ENCODE data around the gene DHPS.
"Not testable (repeated sequence)": the region's sequence is repeated elsewhere in the genome, so short reads cannot be mapped to it uniquely, and the experiment has no call there.

Gene DHPS

DNA sequence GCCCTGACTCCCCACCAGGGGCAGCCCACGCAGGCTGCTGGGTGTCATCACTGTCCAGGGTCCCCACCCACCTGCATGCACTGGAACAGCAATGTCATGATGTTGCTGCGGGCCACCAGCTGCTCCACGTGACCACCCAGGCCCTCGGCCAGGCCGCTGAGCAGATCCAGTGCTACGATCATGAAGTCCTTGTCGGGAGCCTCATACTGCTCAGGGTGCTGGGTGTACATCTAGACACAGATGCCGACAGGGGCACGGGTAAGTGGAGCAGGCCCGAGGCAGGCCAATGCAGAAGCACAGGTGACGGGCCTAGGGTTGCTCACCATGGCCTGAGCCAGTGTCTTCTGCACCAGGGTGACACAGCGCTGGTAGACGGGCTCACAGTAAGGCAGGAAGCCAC is 23.5 kb upstream of the DHPS start:
- DNase-seq: no peak

DNA sequence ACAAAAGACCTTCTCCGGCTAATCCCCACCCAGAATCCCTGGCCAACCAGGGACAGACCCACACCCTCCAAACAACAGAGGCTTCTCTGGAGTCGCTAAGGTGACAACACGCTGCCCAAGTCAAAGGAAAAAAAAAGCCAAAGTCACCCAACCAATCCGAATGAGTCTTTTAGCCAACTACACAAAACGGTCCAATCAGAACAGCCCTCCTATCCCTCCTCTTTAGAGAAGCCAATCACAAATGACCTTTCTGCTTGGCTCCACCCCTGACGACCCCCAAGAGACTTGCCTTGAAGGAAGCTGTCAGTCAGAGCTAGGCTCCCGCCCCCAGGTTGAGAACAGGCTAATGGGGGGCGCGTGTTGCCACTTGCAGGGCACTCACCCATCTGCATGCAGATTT is 21.4 kb upstream of the DHPS start:
- peak; percentile 74 for DNase-seq

DNA sequence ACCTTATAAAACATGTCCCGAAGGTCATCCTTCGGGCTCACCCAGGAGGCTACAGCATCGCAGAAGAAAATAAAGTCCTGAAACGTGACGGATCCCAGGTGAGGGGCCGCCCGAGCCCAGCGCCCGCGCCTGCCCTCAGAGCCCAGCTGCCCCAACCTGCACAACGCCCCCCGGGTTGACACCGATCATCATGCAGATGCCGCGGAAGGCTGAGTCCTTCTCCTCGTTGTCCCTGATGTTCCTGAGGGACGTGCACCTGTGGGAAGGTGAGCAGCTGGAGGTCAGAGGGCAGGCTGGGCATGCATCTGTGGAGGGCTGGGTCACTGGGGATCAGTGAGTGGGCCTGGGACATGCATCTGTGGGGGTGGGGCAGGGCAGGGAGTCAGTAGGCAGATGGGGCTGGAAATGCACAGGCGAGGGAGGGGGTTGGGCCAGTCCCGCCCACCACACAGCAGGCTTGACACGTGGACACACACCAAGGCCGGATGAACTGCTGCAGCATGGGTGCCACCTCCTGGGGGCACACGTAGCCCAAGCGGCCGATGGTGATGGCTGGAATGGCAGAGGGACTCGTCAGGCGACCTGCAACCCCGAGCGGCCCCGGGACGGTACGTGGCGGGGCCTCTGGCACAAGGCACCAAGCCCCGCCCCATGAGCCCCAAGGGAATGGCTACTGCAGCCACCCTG is 20.1 kb upstream of the DHPS start:
- no peak for DNase-seq

DNA sequence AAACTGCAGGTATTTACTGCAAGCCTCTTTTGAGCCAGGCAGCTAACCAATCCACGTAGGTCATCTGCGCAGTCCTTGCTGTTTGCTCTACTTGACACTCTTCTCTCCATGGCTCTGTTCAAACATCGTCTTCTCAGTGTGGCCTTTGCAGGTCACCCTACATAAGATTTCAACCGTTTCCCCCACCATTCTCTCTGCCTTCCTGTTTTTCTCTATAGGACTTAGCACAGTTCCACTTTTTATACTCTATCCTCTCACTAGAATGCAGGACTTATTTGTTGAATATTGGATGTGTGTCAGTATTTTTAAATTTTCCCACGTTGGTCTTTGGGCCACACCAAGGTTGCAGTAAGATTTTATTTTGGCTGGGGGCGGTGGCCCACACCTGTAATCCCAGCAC is 16.5 kb upstream of the DHPS start:
- DNase-seq: no peak

DNA sequence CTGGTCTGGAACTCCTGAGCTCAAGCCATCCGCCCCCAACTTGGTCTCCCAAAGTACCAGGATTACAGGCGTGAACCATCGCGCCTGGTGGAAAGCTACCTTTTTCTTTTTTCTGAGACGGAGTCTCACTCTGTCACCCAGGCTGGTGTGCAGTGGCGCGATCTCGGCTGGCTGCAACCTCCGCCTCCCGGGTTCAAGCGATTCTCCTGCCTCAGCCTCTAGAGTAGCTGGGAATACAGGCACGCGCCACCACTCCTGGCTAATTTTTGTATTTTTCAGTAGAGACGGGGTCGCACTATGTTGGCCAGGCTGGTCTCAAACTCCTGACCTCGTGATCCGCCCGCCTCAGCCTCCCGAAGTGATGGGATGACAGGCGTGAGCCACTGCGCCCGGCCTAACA is 15.7 kb upstream of the DHPS start:
- DNase-seq: not testable (repeated sequence)

DNA sequence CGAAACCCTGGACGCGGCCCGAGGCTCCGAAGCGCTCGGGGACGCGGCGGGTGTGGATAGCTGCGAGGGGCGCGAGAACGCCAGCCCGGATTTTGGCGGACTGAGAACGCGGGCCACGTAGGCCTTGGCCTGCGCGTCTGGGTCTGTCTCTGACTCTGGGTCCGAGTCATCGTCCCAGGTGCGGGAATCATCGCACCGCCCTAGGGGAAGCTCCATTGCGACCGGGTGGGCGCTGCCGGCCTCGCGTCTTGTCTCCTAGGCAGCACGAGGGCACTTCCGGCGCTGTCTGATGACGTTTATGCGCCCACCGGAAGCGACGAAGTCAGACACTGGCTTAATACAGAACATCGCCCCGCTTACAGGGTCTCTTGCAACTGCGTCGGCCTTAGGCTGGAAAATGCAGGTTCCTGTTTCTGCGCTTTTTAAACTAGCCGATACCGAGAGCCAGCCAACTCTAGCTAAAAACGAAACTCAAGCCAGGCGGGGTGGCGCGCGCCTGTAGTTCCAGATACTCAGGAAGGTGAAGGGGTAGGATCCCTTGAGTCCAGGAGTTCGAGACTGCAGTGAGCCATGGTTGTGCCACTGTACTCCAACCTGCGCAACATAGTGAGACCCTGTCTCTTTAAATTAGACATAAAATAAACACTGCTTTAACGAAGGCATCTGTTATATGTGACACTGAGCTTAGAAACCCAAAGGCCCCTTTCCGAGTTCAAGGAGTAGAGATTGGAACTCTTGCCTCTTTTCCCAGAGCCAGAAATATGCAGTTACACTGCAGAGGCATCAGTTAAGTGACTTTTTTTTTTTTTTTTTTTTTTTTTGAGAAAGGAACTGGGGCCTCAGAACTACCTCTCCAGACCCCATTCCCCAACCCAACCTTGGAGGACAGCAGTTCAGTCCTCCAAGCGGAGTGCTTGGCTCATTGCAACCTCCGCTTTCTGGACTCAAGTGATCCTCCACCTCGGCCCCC is 15.0 kb upstream of the DHPS start, which contains the start of gene FBXW9:
TSS of gene FBXW9 (minus strand) at position 266 of the 970 bp plus-strand sequence. CDS start at position 216, 50 bp downstream.
- DNase-seq: peak; percentile 92

DNA sequence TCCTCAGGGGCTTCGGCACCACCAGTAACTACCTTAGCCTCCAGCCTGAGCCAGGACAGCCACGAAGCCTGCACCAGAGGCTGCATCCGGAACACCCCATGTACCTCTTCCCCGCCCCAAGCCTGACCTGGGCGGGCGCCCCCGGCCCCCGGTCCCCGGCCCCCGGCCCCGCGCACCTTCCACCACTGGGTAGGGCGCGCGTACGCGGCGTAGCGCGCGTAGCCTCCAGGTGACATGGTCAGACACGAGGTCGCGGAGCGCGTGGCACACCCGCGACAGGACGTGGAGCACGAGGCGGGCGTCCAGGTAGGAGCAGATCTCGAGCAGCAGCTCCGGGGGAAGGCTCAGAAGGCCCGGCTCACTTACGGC is 14.3 kb upstream of the DHPS start:
- no peak for DNase-seq

DNA sequence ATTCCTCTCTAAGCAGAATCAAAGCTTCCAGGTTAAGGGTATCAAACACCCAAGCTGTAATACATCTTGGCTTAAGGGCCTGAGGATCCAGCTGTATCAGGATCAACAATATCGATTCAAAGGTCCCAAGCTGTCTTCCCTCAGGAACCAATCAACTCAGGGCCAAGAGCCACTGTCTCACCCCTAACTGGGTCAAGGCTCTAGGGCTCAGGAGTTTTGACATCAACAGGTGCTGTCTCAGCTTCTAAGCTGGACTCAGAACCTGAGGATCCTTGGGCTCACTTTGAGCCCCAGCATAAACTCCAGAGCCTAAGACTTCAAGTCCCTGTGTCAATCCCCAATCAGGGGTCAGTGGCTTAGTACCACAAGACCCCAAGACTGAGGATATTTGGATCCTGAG is 13.8 kb upstream of the DHPS start:
- DNase-seq: no peak

DNA sequence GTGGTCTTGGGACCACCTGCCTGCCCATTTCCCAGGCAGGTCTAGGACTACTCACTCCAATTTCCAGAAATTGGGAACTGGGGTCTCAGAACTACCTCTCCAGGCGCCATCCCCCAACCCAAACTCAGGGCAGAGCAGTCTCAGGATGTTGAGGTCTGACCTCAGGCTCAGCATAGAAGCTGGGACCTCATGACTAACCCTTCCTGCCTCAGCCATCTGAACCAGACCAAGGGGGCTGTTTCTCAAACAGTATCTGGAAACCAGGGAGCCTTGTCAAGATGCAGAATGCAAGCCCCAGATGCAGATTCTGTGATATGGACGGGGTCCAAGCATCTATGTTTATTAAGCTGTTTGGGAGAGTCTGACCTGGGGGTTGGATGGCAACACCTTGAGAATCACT is 13.4 kb upstream of the DHPS start:
- no peak for DNase-seq

DNA sequence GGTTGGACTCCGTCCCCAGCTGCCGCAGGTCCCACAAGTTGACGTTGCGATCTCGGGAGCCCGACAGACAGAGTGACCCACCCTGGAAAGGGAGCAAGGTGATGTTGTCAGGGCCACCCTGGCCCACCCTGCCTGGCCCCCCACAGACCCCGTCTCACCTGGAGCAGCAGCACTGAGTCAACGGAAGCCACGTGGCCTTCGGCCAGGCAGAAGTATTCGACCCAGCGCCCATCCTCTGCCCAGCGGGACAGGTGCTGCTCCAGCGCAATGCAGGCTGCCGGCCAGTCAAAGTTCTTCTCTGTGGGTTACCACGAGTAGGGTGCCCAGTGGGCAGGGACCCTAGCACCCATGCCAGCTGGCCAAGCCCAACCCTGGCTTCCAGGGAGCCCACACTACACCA is 13.0 kb upstream of the DHPS start:
- no peak for DNase-seq

DNA sequence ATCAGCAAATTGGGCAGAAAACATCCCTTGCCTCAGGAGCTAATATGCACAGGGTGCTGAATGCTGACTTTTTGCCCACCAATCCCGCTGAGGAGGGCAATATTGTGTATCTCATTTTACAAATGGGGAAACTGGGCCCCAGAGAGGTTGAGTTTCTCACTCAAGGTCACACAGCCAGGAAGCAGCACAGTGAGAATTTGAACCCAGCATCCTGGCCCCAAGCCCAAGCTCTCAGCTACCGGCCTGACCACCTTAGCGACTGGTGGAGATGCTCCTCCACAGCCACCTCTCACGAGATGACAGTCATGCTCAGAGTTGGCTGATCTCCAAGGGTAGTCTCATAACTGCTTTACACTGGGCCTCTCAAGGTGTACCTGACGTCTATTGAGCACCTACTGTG is 11.3 kb upstream of the DHPS start:
- no peak for DNase-seq

DNA sequence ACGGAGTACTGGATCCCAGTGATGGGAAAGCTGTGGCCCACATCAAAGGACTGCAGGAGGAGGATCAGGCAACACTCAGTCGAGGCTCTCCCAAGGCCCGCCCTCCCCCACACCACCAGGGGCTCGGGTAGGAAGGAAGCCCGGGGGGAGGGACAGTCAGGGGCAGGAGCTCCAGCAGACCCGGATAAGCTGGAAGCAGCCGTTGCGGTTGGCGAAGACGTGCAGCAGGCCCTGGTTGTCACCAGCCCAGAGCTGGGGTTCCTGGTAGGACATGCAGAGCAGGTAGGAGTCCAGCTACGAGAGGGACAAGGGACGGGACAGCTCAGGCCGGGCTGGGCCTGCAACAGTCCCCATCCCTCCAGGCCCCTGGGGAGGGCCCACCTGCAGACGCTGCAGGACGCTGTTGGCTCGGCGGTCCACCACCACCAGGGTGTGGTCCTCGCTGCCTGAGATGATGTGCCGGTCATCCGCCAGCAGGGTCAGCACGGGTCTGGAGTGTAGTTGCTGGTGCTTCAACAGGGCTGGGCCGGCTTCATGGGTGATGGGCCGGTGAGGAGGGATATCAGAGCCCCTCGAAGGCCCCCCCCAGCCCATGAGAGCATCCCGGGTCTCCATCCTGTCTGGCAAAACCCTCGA is 8.0 kb upstream of the DHPS start:
- no peak for DNase-seq

DNA sequence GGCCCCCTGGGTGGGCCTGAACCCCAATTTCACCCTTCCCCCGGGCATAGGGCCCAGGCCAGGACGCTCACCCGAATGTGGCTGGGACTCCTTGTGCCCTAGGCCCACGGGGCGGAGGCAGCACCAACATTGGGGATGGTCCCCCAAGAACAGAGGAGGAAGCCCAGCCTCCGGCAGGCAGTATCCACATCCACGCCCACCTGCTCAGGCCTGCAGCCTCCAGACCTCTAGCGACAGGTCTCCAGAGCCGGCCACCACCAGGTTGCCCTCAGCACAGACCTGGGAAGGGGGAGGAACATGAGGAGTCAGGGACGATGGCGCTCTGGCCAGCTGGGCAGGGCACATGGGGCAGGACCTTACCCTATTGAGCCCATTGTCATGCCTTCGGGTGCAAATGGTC is 7.3 kb upstream of the DHPS start:
- DNase-seq: no peak

DNA sequence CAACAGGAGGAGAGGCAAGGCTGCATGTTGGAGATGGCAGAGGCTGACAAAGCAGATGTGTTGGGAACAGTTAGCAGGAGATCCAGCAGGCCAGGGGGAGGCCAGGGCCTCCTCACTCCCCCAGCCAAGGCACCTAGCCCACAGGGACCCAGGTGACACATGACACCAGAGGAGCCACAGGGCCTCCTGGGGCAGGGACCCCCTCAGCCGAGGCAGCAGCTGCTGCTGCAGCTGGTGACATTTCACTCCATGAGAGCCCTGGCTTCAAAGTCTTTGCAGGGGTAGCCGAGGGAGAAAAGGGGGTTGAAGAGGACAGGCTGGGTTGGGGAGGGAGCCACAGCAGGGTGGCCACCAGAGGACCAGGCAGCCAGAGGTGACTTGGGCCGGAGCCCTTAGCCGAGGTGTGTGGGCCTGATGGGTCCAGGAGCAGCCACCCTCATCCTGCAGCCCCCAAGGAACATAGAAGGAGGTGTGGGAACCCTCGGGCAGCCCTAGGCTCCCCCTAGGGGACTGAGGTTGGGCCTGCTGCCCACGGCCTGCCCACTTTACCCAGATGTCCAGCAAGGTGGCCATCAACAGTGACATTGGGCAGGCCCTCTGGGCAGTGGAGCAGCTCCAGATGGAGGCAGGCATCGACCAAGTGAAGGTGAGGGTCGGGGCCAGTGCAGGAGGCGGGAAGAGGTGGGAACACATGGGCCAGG is 6.0 kb upstream of the DHPS start, which contains the start of gene GNG14:
TSS of gene GNG14 (plus strand) at position 503 of the 701 bp plus-strand sequence. CDS start at position 554, 51 bp downstream.
- no peak for DNase-seq

DNA sequence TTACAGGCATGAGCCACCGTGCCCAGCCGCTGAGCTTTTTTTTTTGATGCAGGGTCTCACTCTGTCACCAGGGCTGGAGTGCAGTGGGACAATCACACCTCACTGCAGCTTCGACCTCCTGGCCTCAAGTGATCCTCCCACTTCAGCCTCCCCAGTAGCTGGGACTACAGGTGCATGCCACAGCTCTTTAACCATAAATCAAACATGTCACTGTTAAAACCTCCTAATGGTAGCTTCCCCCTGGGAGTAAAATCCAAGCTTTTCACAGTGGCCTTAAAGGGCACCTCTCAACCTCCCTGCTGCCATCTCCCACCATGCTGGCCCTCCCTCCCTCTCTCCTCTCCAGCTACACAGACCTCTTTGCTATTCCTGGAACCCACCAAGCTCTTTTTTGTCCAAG is 4.2 kb upstream of the DHPS start:
- DNase-seq: no peak

DNA sequence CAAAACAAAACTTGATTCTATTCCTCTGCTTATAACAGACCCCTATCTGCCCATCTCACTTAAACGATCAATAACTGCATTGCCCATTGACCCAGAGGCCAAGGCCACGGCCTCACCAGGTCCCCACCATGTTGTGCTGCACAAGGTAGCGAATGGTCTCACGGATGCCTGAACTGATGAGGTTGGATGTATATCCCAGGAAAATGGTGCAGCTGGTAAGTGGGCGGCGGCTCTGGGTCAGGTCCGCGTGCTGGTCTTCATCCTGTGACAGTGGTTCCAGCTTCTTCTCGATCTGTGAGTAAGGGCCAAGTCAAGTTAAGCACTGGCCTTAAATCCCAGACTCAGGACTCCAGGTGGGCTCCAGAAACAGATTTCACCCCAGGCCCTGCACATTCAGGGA is 1.6 kb downstream of the DHPS start:
- DNase-seq: no peak

DNA sequence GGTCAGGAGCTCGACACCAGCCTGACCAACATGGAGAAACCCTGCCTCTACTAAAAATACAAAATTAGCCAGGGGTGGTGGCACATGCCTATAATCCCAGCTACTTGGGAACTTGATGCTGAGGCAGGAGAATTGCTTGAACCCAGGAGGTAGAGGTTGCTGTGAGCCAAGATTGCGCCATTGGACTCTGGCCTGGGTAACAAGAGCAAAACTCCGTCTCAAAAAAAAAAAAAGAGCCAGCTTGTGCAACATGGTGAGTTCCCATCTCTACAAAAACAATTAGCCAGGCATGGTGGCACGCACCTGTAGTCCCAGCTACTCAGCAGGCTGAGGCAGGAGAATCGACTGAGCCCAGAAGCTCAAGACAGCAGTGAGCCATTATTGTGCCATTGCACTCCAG is 3.6 kb downstream of the DHPS start:
- DNase-seq: not testable (repeated sequence)

DNA sequence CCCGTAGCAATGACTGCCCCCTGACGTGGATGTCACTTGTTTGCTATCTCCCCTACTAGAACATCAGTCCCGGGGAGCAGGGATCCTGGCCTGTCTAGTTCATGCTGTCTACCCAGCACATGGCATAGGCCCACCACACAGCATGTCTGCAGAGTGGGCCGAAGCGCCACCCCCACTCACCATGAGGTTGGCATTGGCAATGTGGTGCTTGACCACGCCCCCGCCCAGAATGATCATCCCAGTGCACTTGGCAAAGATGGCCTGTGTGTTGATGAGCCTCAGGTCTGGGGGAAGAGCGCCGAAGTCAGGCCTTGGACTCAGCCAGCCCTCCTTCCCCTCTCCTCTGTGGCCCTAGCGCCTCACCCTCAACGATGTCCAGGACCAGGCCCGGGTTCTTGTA is 4.8 kb downstream of the DHPS start:
- DNase-seq: no peak

DNA sequence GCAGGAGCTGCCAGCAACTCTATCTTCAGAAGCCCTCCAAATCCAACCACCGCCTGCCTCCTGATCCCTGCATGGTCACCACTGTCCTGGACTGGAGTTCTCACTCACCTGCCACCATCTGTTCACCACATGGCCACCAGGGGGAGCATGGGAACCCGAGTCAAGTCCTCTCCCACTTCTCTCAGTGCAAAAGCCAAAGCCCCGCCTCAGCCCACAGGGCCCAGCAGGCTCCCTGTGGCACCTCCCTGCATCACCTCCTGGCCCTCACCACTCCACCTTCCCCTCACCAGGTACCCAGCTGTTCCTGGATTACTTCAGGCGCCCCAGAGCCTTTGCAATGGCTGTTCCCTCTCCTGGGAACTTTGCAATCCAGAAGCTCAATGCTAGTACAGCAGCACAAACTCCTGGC is 5.3 kb downstream of the DHPS start:
- DNase-seq: peak; percentile 67

DNA sequence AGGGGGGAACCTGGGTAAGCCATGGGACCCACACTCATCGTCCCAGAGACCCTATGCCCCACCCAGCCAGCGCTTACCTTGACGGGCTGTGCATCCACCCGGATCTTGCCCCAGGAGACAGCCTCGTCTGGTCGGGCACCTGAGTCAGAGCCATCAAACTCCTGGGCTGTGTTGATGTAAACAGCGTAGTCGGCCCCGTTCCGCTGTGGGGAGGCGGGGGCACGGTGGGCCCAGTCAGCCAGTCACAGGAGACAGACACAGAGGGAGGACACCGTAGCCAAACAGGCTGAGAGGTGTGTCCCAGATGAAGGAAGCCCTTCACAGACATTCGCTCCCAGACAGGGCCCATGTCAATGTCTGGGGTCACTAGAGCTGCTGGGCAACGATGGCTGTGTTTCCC is 5.7 kb downstream of the DHPS start:
- DNase-seq: no peak

DNA sequence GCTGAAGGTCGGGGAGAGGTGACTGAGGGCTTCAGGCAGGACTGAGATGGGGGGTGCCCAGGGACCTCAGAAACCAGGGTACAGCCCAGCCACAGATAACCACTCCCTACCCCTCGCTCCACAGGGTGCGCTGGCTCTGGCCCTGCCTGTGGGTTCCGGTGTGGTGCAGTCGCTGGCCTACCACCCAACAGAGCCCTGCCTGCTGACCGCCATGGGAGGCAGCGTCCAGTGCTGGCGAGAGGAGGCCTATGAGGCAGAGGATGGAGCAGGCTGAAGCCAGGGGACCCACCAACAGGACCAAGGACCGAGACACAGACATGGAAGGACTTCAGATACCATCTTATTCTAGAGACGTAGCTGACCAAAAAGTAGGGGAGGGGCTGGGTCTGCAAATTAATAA is 6.3 kb downstream of the DHPS start:
- no peak for DNase-seq

DNA sequence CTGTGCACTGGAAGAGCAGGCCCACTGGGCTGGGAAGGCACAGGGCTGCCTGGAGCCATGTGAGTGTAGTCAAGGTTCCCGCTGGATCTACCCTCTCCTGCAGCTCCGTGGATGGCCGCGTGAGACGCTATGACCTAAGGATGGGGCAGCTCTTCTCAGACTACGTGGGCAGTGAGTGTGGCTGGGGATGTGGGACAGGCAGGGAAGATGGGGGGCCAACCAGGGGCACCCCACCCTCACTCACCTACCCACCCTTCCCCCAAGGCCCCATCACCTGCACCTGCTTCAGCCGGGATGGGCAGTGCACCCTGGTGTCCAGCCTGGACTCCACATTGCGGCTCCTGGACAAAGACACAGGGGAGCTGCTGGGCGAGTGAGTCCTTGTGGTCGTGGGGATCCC is 8.9 kb downstream of the DHPS start:
- no peak for DNase-seq

Measured in NCI-H1436 (cell line).